Fibroblast of gingiva (primary cell): ENCODE measurements around the gene HDAC5.
A peak's percentile ranks its signal among the peaks of the same experiment; 100 is the strongest.
"Not testable (repeated sequence)": the region's sequence is repeated elsewhere in the genome, so short reads cannot be mapped to it uniquely, and the experiment has no call there.

ENCODE experiments used
- DNase-seq: peaks from one replicate; pipeline ENCODE4 v3.0.0-alpha.2; 2011; ENCODE audit warnings: low read depth

HDAC5 gene

DNA sequence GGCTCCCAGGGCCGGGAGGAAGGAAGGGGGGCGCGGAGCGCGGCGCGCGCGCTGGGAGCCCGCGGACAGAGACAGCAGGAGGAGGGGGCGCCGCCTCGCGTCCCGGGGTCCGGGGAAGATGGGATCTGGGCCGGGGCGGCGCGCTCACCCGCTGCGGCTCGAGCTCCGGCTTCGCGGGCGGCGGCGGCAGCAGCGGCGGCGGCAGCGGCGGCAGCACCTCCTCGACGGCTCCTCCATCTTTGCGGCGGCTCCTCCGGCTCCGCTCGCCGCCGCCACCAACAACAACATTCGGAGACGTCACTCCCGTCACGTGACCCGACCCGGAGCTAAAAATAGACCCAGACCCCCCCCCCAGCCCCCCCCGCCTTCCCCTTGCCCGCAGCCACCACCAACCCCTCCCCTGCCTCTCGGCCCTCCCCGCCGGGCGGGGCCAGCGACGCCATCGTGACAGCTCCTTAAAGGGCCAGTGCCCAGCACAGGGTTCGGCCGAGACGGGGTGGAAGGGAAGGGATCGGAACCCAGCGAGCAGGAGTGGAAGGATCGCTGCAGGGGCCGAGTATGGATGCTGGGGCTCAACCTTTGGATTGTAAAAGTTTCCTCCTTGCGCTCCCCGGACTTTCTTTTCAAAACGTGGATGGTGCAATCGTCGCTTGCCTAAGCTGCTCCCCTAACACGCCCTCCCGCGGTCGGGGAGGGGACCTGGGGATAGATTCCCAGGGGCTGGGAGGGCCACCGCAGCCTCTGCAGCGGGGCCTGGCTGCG, at the start of gene HDAC5:
Gene HDAC5, minus strand, starts transcription at position 286 of the 762 bp plus-strand sequence. CDS start 6,126 bp downstream, outside the sequence.
- peak; percentile 93 for DNase-seq

GRCh38 chr17:44171931-44172455, 48.6 kb upstream of the HDAC5 start:
- DNase-seq = no peak

DNA sequence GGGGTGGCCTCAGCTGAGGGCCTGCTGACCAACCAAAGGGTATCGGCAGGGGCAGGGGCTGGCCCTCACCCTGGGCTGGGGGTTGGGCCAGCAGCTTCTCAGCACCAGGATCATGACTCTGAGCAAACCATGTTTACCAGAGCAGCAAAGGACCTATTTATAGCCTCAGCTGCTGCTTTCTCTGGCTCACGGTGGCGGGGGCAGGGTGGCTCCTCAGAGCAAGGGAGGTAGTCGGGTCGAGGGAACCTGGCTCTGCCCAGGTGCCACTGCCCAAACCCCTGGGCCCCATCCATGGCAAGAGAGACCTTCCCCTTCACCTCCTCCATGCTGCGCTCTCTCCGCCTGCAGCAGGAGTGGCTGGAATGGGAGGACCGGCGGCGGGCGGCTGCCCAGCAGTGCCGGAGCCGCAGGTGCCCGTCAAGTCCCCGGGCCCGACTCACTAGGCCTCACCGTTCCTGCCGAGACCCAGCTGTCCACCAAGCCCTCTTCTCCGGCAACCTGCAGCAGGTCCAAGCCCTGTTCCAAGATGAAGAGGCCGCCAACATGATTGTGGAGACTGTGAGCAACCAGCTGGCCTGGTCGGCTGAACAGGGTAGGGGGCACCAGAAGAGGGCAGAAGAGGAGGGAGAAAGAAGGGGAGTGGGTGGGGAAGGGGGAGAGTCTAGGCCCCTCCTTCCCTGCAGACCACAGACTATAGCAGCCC, 47.2 kb upstream of the HDAC5 start, which contains the start of gene ASB16:
Gene ASB16, plus strand, starts transcription at position 206 of the 703 bp plus-strand sequence. Its CDS starts 86 bp downstream, at position 292.
- no peak for DNase-seq

DNA sequence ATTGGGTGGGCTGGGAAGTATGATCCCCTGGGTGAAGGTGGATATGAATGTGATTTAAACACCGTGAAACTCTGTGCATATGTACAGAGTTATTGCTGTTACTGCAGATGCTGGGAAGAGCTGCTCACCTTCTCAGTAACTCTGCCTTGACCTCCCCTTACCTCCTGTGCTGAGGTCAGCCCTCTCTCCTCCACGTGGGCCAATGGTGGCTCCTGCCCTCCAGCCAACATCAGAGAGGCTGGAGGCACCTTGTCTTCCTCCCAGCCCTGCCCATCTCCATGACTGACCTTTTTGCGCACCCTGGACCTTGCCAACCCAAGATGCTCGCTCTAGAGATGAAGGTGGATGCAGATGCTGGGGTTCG, 46.7 kb upstream of the HDAC5 start:
- DNase-seq = no peak

DNA sequence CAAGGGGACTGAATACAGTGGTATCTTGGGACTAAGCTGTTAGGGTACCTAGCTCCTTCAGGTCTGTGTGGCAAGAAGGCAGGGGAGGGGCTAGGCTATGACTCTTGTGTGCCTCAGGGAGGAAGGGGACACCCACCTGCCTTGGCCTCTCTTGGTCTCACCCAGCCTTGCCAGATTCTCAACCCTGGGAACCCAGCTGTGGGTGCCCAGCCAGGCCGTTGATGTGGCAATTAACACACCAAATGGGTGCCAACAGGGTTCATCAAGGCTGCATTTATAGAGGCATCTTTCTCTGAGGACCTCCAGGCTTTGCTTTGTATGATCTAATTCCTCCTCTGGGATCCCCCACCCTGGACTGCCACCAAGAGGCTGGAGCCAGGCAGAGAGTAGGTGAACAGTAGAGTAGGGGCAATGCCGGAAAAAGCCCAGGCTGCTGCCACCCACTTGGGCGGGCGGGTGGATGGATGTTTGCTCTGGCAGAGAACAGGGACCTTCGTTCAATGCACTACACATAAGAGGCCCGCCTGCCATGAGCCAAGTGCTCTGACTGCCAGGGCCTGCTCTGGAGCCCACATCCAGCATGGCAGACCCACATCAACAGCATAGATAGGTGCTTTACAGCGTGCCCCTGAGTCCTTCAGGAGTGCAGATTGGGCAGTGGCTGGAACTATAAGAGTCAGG, 43.9 kb upstream of the HDAC5 start:
- no peak for DNase-seq

- no peak for DNase-seq
Measured at GRCh38 chr17:44164476-44164875, 41.0 kb upstream of the HDAC5 start.

DNA sequence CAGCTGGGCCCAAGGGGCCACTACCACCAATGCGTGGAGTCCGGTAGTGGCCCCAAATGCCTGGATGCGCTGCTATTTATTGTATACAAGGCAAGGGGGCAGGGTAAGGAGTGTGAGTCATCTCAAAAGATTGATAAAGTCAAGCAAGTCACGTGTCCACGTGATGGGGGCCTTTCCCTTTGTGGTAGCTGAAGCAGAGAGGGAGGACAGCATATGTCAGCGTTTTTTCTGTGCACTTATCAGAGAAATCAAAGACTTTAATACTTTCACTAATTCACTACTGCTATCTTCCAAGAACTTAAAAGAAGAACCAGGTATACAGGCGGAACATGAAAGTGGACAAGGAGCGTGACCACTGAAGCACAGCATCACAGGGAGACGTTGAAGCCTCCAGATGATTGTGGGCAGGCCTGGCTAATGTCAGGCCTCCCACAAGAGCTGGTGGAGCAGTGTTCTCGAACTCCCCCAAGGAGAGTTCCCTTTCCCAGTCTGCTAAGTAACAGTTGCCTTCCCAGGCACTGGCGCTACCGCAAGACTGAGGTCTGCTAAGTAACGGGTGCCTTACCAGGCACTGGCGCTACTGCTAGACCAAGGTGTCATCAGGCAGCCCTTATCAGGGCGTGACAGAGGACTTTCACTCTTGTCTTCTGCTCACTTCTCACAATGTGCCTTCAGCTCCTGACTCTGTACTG, 36.2 kb upstream of the HDAC5 start:
- DNase-seq = no peak

DNA sequence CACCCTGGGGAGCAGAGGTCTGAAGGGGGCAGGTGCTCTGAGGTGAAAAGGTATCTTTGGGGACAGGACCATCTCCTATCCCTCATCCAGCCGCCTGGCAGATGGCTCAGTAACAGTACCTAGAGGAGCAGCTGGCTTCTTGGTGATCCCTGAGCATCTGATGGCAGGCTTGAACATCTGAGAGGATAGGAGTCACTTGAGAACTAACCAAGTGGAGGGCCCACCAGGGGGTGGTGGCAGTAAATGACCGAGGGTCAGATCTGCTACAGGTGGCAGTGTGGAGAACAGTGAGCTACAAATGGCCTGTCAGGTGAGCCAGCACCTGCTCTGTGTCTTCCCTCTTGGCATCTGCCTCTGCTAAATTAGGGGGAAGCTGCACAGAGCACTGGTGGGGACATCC, 32.0 kb upstream of the HDAC5 start:
- no peak for DNase-seq

- DNase-seq = no peak
Measured at GRCh38 chr17:44152875-44153274, 29.4 kb upstream of the HDAC5 start.

DNA sequence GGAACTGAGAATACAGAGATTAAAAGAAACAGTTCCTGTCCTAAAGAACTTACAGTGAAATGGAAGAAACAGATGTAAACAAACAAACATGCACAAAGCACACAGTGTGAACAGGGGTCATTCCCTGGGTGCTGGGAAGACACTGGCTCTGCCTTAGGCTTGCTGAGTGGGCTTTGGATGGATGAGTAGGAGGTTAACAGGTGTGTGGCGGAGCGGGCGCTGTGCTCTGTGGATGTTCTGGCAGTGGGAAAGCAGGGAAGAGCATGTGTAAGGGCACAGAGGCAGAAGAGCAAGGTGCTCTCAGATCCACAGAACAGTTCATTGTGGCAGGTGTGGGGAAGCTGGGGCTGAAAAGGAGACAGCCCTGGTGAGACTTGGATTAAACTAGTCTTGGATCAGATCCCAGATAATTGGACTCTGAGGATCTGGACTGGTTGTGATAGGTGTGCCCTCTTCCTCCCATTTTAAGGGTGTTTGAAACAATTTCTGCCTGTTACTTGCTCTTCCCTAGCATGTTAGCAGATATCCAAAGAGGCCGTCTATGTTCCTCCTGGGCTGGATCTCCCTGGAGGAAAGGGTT, 26.4 kb upstream of the HDAC5 start:
- DNase-seq = no peak

DNA sequence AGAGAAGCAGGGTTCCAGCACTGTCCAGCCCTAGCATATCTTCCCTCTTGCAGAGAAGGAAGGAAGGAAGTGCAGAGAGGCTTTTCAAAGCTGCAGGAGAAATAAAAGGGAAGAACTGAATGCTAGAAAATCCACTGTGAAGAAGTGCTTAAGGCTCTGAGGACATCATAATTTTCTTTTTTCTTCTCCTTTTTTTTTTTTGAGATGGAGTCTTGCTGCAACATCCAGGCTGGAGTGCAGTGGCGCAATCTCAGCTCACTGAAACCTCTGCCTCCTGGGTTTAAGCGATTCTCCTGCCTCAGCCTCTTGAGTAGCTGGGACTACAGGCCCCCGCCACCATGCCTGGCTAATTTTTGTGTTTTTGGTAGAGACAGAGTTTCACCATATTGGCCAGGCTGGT, 25.6 kb upstream of the HDAC5 start:
- DNase-seq = not testable (repeated sequence)

DNA sequence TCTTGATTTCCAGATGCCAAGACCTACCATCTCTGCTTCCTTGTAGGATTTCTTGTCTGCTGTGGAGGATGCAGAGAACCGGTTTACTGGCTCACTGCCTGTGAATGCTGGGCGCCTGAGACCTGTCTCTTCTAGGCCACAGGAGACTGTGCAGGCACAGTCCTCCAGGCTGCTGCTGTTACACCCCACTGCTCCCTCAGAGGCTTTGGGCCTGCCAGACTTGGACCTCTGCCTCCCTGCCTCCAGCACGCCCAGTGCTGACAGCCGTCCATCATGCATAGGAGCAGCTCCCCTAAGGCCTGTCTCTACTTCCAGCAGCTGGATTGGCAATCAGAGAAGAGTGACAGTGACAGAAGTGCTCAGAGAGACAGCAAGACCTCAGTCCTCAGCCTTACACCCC, 24.4 kb upstream of the HDAC5 start:
- no peak for DNase-seq

- no peak for DNase-seq
Measured at GRCh38 chr17:44146375-44147346, 23.2 kb upstream of the HDAC5 start.

DNA sequence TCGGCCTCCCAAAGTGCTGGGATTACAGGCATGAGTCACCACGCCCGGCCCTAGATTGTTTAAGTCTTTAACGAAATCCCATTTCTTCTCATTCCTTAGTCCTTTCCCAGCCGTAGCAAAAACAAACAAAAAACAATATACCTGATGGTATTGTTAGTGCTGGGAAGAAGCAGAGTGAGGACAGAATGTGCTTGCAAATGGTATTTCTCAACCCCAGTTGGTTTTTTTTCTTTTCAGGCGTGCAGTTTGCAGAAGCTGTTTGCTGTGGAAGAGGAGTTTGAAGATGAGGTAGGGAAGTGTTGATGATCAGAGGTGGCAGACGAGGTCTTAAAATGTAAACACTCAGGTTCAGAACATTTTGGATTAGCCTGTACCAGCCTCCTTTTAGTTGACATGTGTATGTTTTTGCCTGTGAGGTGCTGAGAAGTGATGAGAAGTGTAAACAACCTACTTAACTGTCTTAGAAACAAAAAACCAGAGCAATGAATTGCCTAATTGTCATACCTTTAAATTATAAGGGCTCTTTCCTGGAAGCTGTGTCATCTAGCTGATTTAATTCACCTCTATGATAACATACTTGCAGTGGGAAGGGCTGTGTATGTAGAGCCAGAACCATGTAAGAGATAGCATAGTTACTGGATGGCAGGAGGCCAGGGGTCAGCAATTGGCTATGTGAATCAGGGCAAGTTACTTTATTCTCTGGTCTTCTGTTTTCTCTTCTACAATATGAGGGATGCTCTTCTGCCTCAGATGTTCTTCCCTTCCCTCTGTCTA, 21.7 kb upstream of the HDAC5 start:
- DNase-seq = peak; percentile 29

GRCh38 chr17:44143921-44144320, 20.5 kb upstream of the HDAC5 start:
- DNase-seq = not testable (repeated sequence)

DNA sequence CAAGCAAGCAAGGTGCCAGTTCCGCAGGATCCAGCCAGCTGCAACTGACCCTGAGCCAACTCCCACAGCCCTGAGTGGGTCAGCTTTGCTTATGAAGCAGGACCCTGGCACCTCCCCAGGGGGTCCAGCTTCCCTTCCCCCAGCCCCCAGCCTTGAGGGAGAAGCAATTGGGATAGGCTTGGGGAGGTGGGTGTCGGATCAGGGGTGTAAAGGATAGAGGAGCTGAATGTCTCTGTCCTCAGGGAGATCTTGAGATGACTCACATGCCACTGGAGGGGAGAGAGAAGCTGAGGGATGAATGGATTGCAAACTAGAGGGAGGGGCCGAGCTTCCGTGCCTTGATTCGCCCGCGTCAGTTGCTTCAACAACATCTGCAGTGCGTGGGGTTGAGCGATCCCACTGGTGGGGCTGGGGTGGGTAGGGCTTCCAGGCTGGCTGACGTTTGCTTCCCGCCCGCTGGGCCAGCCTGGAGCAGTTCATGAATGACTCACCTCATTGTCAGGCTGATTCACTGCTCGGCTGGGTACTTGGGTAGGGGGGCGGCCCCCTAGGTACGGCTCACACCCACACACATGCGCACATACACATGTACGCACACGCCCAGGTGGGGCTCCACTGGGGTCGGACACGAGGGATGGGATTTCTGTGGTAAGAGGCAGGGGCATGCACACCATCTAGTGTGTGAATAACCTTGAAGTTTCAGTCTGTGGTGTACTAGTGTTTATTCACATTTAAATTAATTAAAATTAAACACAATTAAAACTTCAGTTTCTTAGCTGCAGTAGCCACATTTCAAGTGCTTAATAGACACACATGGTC, 14.7 kb upstream of the HDAC5 start:
- DNase-seq = peak; percentile 98

DNA sequence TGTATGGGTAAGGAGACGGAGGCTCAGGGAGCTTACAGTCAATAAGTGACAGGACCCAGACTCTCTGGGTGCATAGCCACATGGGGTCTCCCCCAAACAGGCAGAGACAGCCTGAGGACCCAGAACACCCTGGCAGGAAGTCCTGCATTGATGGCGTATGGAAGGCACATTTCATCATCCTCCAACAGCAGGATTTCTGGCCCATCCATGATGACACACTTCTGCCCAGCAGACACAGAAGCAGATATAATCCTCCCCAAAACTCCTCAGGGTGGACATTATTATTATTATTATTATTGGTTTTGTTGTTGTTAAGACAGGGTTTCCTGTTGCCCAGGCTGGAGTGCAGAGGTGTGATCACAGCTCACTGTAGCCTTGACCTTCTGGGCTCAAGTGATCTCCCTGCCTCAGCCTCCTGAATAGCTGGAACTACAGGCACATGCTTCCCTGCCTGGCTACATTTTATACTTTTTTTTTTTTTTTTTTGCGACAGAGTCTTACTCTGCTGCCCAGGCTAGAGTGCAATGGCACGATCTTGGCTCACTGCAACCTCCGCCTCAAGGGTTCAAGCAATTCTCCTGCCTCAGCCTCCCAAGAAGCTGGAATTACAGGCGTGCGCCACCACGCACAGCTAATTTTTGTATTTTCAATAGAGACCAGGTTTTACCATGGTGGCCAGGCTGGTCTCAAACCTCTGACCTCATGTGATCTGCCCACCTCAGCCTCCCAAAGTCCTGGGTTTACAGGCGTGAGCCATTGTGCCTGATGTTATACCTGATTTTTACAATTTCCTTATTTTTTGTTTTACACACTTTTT, 11.5 kb upstream of the HDAC5 start:
- no peak for DNase-seq

GRCh38 chr17:44133918-44134476, 10.6 kb upstream of the HDAC5 start:
- DNase-seq = no peak
